ENCODE data around the gene KRTAP3-3.

The KRTAP3-3 gene

GRCh38 chr17:40958086-40958953 is 35.6 kb downstream of the KRTAP3-3 start:
- no peak for DNase-seq (ENCODE audit: low read depth)

GRCh38 chr17:40956401-40957254 is 37.3 kb downstream of the KRTAP3-3 start:
- peak; percentile 93 for DNase-seq (ENCODE audit: low read depth)

- DNase-seq (ENCODE audit: low read depth) = peak; percentile 73
Measured at GRCh38 chr17:40953881-40954280, 40.1 kb downstream of the KRTAP3-3 start.

GRCh38 chr17:40952661-40953060 is 41.3 kb downstream of the KRTAP3-3 start:
- peak; percentile 96 for DNase-seq (ENCODE audit: low read depth)

DNA sequence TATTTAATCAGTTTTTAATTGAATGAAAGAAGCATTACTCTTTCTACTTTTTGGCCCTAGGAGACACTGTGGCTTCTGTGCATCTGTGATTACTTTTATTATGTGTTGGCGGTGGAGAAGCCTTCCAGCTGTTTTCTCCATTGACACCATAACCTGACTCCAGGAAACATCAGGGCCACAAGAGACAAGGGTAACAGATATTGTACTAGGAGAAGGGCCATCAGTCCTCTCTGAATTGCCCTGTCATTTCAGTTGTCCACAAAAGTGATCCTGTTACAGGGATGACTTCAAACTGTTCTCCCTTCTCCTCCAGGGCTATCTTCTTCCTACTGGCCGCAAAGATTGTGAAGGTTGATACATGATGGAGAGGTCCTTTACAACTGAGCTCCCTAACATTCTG is 41.8 kb downstream of the KRTAP3-3 start:
- no peak for DNase-seq (ENCODE audit: low read depth)

- DNase-seq (ENCODE audit: low read depth) = no peak
Measured at GRCh38 chr17:40951011-40951622, 42.8 kb downstream of the KRTAP3-3 start.

GRCh38 chr17:40950176-40950575 is 43.8 kb downstream of the KRTAP3-3 start:
- no peak for DNase-seq (ENCODE audit: low read depth)

- no peak for DNase-seq (ENCODE audit: low read depth)
Measured at GRCh38 chr17:40949418-40949817, 44.5 kb downstream of the KRTAP3-3 start.

- no peak for DNase-seq (ENCODE audit: low read depth)
Measured at GRCh38 chr17:40947929-40948328, 46.0 kb downstream of the KRTAP3-3 start.

DNA sequence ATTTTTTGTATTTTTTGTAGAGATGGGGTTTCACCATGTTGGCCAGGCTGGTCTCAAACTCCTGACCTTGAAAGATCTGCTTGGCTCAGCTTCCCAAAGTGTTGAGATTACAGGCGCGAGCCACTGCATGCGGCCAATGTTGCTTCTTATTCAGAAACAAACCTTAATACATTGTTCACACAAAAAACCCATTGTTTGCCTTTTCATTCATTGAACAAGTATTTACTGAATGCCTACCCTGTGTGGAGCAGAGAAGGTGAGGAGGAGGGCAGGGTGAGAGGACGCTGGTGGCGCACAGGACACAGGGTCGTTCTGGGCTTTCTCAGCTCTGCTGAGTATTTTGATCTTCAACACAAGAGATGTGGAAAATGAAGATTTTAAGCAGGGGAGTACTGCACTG is 48.5 kb downstream of the KRTAP3-3 start:
- DNase-seq (ENCODE audit: low read depth) = no peak

DNA sequence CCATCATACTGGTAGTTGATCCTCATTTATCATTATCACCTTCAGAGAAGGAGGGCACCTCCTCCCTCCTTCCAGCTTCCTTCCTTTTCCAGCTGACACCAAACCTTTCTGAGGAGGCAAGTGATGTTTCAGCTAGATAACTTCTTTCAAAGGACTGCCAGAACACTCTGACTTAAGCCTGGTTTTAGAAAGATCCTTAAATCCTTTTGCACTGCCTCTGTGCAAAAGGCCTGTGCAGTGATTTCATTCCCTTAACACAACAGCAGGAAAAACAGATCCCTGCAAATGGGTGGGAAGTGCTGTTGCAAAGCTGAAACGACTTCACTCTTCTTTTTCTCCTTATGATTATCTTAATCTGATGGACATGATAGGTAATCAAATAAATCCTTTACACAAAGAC is 49.4 kb downstream of the KRTAP3-3 start:
- DNase-seq (ENCODE audit: low read depth) = no peak

All from EH (cell line).